ENCODE data around the gene WNT5B.

- TF ChIP-seq CTCF (IDR thresholded peaks at IDR 0.05; ENCODE audit: low read length), result no peak
- no peak for TF ChIP-seq EZH2 (IDR thresholded peaks at IDR 0.05; ENCODE audit: borderline replicate concordance, low read length)
These were observed 63.2 kb downstream of the WNT5B start for GRCh38 chr12:1692226-1692625.
